Measurements from ENCODE around the gene METTL8.

METTL8 gene

DNA sequence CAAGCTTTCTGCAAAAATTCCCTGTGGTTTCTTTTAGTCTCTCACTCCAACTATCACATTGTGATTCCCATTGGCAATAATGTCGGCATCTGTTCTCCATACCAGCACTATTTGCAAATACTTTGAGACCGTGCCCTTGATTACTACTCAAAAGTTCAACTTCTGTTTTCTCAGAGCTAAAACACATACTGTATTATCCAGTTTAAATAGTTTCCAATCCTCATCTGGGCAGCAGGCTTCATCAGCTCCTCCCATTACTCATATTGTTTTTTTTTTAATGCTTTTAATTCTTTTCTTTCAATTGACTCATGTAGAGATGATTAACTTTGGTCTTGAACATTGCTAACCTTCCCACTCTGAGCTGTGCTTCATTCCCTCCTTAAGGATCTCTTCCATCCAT lies 135.8 kb downstream of the METTL8 start:
- Histone ChIP-seq H3K36me3 (ENCODE audit: low read depth) (no peaks in the 10 kb centered on the region; the same call in 1 of the 2 replicates), H3K27me3 (ENCODE audit: insufficient read depth, poor library complexity, severe bottlenecking) (no peaks in the 10 kb centered on the region), H3K9me3 (ENCODE audit: severe bottlenecking) (no peaks in the 10 kb centered on the region), H3K27ac (ENCODE audit: poor library complexity, severe bottlenecking) (no peak overlapping the region), H3K4me3 (ENCODE audit: severe bottlenecking) (no peak overlapping the region), H3K4me1 (ENCODE audit: insufficient read depth, poor library complexity, severe bottlenecking) (no peaks in the 10 kb centered on the region)
- ATAC-seq (ENCODE audit: low read depth) = no peak
- DNase-seq (ENCODE audit: low spot score) = no peak
- TF ChIP-seq, protein P1, sequence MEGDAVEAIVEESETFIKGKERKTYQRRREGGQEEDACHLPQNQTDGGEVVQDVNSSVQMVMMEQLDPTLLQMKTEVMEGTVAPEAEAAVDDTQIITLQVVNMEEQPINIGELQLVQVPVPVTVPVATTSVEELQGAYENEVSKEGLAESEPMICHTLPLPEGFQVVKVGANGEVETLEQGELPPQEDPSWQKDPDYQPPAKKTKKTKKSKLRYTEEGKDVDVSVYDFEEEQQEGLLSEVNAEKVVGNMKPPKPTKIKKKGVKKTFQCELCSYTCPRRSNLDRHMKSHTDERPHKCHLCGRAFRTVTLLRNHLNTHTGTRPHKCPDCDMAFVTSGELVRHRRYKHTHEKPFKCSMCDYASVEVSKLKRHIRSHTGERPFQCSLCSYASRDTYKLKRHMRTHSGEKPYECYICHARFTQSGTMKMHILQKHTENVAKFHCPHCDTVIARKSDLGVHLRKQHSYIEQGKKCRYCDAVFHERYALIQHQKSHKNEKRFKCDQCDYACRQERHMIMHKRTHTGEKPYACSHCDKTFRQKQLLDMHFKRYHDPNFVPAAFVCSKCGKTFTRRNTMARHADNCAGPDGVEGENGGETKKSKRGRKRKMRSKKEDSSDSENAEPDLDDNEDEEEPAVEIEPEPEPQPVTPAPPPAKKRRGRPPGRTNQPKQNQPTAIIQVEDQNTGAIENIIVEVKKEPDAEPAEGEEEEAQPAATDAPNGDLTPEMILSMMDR (IDR thresholded peaks at IDR 0.05; ENCODE audit: poor library complexity, severe bottlenecking) = no peak

DNA sequence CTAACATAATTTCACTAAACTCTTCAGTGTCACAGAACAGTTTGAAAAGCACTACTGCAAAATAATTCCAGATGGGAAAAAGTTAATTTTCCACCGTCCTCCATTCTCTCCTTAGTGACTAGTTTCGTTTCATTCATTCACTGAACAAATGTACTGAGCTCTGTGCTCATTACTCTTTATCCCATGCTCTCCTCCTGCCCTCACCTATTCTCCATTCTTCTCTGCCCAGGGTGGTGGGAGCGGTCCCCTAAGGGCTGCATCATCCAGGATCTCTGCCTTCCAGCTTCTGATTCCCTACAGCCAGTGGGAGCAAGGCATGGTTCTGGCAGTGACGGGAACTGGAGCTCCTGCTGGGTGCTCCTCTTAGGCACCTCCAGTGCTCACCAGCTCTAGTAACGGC lies 139.2 kb downstream of the METTL8 start:
- Histone ChIP-seq H3K27ac (ENCODE audit: poor library complexity, severe bottlenecking) (no peak overlapping the region), H3K4me3 (ENCODE audit: severe bottlenecking) (no peak overlapping the region), H3K4me1 (ENCODE audit: insufficient read depth, poor library complexity, severe bottlenecking) (no peaks in the 10 kb centered on the region), H3K9me3 (ENCODE audit: severe bottlenecking) (no peaks in the 10 kb centered on the region), H3K27me3 (ENCODE audit: insufficient read depth, poor library complexity, severe bottlenecking) (no peaks in the 10 kb centered on the region), H3K36me3 (ENCODE audit: low read depth) (no peaks in the 10 kb centered on the region; the same call in 1 of the 2 replicates)
- no peak for ATAC-seq (ENCODE audit: low read depth)
- TF ChIP-seq, protein P1 (IDR thresholded peaks at IDR 0.05; ENCODE audit: poor library complexity, severe bottlenecking) = no peak
- DNase-seq (ENCODE audit: low spot score) = no peak

DNA sequence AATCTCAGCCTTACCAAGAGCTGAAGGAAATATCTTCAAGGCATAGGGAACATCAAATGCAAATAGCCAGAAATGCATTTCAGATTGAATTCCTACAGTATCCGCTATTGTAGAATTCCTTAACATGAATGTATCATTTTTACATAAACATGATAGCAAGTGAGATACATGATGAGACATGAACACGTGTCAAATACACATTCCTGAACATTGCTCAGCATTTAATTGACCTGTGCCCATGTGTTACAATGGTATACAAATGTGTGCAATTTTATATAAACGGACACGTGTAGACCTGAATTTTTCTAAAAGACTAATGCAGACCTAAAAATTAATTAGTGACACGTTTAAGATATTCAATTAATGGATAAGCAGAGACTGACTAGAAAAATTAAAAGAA lies 140.1 kb downstream of the METTL8 start:
- H3K9me3 ChIP-seq (ENCODE audit: severe bottlenecking) = no peaks in the 10 kb centered on the region
- no peak overlapping the region for H3K4me3 ChIP-seq (ENCODE audit: severe bottlenecking)
- no peaks in the 10 kb centered on the region for H3K4me1 ChIP-seq (ENCODE audit: insufficient read depth, poor library complexity, severe bottlenecking)
- TF ChIP-seq, protein P1 (IDR thresholded peaks at IDR 0.05; ENCODE audit: poor library complexity, severe bottlenecking) = no peak
- no peaks in the 10 kb centered on the region for H3K27me3 ChIP-seq (ENCODE audit: insufficient read depth, poor library complexity, severe bottlenecking)
- H3K27ac ChIP-seq (ENCODE audit: poor library complexity, severe bottlenecking) = no peak overlapping the region
- no peaks in the 10 kb centered on the region for H3K36me3 ChIP-seq (ENCODE audit: low read depth)
- ATAC-seq (ENCODE audit: low read depth) = peak; percentile 68
- DNase-seq (ENCODE audit: low spot score) = no peak

DNA sequence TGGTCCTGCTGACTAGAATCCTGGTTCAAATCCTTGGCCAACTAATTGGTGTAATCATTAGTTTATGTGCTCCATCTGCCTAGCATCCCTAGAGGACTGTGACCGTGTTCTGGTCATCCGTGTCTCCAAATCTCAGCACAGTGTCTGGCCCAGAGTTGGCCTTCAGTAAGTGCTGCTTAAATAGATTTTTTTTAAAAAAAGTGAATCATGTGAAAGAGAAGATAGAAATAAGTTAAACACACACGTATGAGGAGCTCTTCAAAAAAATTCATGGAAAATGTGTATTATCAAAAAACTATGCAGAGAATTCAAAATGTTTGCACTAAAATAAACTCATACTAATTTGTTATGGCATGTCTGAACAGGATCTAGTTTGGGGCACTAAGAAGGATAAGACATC lies 143.8 kb downstream of the METTL8 start:
- DNase-seq (ENCODE audit: low spot score) (no peak), ATAC-seq (ENCODE audit: low read depth) (no peak)
- TF ChIP-seq, protein P1 (IDR thresholded peaks at IDR 0.05; ENCODE audit: poor library complexity, severe bottlenecking) = no peak
- no peaks in the 10 kb centered on the region for H3K36me3 ChIP-seq (ENCODE audit: low read depth)
- no peak overlapping the region for H3K27ac ChIP-seq (ENCODE audit: poor library complexity, severe bottlenecking)
- H3K9me3 ChIP-seq (ENCODE audit: severe bottlenecking) = no peaks in the 10 kb centered on the region
- no peak overlapping the region for H3K4me3 ChIP-seq (ENCODE audit: severe bottlenecking)
- no peaks in the 10 kb centered on the region for H3K4me1 ChIP-seq (ENCODE audit: insufficient read depth, poor library complexity, severe bottlenecking)
- no peaks in the 10 kb centered on the region for H3K27me3 ChIP-seq (ENCODE audit: insufficient read depth, poor library complexity, severe bottlenecking)

DNA sequence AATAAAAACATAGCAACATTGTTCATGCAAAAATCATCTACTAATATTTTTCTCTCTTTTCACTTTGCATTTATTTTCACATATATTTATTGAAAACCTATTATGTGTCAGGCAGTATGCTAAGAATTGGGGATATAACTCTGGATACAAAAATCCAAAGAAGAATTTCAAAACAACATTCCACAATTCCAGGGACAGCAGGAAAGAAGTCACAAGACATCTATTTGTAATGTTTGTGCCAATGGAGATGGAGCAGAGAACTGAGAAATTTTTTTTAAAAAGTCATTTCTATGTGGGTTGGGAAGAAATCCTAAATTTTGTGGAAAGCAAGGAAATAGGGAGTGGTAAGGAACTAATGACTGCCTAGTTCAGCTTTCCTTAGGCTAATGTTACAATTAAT lies 144.5 kb downstream of the METTL8 start:
- no peaks in the 10 kb centered on the region for H3K36me3 ChIP-seq (ENCODE audit: low read depth)
- no peak overlapping the region for H3K27ac ChIP-seq (ENCODE audit: poor library complexity, severe bottlenecking)
- TF ChIP-seq, protein P1 (IDR thresholded peaks at IDR 0.05; ENCODE audit: poor library complexity, severe bottlenecking) = no peak
- H3K27me3 ChIP-seq (ENCODE audit: insufficient read depth, poor library complexity, severe bottlenecking) = no peaks in the 10 kb centered on the region
- H3K4me3 ChIP-seq (ENCODE audit: severe bottlenecking) = no peak overlapping the region
- ATAC-seq (ENCODE audit: low read depth) (no peak), DNase-seq (ENCODE audit: low spot score) (no peak)
- no peaks in the 10 kb centered on the region for H3K9me3 ChIP-seq (ENCODE audit: severe bottlenecking)
- no peaks in the 10 kb centered on the region for H3K4me1 ChIP-seq (ENCODE audit: insufficient read depth, poor library complexity, severe bottlenecking)
